SU-DHL-6 (cell line): ENCODE results near the gene RAB10.

Experiments used
- EZH2phosphoT487 ChIP-seq: fragments of 200-600 bp; sonication (generic), shearing (Covaris generic); conservative IDR thresholded peaks from 2 replicates; pipeline ENCODE4 v1.6.1; 2018; ENCODE audit warnings: mild to moderate bottlenecking, antibody characterized with exemption, low read length, moderate library complexity, mixed read lengths
- TF ChIP-seq, protein P1 (sequence below): fragments of 200-600 bp; sonication (generic); IDR thresholded peaks from one replicate; pipeline ENCODE4 v1.5.1; 2017; ENCODE audit warnings: antibody characterized with exemption, mild to moderate bottlenecking, low read length, moderate library complexity; ENCODE audit not compliant: insufficient read depth, poor library complexity, severe bottlenecking

GRCh38 chr2:26017464-26018183 is 16.3 kb upstream of the RAB10 start:
- TF ChIP-seq, protein P1, sequence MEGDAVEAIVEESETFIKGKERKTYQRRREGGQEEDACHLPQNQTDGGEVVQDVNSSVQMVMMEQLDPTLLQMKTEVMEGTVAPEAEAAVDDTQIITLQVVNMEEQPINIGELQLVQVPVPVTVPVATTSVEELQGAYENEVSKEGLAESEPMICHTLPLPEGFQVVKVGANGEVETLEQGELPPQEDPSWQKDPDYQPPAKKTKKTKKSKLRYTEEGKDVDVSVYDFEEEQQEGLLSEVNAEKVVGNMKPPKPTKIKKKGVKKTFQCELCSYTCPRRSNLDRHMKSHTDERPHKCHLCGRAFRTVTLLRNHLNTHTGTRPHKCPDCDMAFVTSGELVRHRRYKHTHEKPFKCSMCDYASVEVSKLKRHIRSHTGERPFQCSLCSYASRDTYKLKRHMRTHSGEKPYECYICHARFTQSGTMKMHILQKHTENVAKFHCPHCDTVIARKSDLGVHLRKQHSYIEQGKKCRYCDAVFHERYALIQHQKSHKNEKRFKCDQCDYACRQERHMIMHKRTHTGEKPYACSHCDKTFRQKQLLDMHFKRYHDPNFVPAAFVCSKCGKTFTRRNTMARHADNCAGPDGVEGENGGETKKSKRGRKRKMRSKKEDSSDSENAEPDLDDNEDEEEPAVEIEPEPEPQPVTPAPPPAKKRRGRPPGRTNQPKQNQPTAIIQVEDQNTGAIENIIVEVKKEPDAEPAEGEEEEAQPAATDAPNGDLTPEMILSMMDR, result no peak
- TF ChIP-seq EZH2phosphoT487, result no peak
